A549 treated with CpdA at 1 μM for 4 hours (cell line): ENCODE data around the gene ARFGEF2. TPM values are rescaled to one million over a fixed set of nuclear protein-coding genes. Genes with fewer than 3 reads are reported as not detected.

ENCODE experiments used
- total RNA-seq: library from RNA; stranded (reverse); fragments of 200-300 nt; extraction: Qiagen RNA extraction; gene quantifications from 5 replicates; pipeline ENCODE4 v1.2.3, GENCODE V29; 2022; ENCODE audit warnings: low read depth

Gene ARFGEF2
- 11.8 to 16.5 TPM (median 14.2 TPM) in 5 replicates for total RNA-seq

GRCh38 chr20:48921168-48921882 lies at the start of gene ARFGEF2:
Gene ARFGEF2, plus strand, starts transcription at chr20:48921711. Its CDS starts 179 bp downstream, at chr20:48921890.

GRCh38 chr20:49046087-49046900 lies 124.8 kb downstream of the ARFGEF2 start, which contains the start of gene CSE1L:
Gene CSE1L, plus strand, starts transcription at chr20:49046312. Its CDS starts 12,152 bp downstream, at chr20:49058464.

Other genes with a start within 250 kb of the ARFGEF2 start
- 10.0 to 12.0 TPM (median 11.5 TPM) in 5 replicates for gene PREX1, start 93.7 kb upstream of the ARFGEF2 start, total RNA-seq
- gene CSE1L, start 124.6 kb downstream of the ARFGEF2 start, total RNA-seq, result 96.8 to 101 TPM (median 98.5 TPM) in 5 replicates